HEK293T (cell line): ENCODE data around the gene DUOX1.

Experiments
- BHLHE40 ChIP-seq: fragments of 450-650 bp; IDR thresholded peaks from 2 replicates; pipeline ENCODE4 v1.6.1; 2016; ENCODE audit warnings: mild to moderate bottlenecking, moderate library complexity, borderline replicate concordance
- FOXM1 ChIP-seq: fragments of 450-650 bp; IDR thresholded peaks from 2 replicates; pipeline ENCODE4 v1.6.1; 2017; ENCODE audit warnings: mild to moderate bottlenecking, borderline replicate concordance

- TF ChIP-seq FOXM1, result no peak
- no peak for TF ChIP-seq BHLHE40
Measured at GRCh38 chr15:45126535-45127158, 3.1 kb upstream of the DUOX1 start.
